HEK293T (cell line): ENCODE measurements around the gene KLHL29.

Experiments
- LEF1 ChIP-seq: fragments of 450-650 bp; IDR thresholded peaks from 2 replicates; pipeline ENCODE4 v1.6.1; 2017; ENCODE audit warnings: mild to moderate bottlenecking, borderline replicate concordance
- SUZ12 ChIP-seq: fragments of 450-650 bp; IDR thresholded peaks from 2 replicates; pipeline ENCODE4 v1.6.1; 2016; ENCODE audit warnings: mild to moderate bottlenecking

DNA sequence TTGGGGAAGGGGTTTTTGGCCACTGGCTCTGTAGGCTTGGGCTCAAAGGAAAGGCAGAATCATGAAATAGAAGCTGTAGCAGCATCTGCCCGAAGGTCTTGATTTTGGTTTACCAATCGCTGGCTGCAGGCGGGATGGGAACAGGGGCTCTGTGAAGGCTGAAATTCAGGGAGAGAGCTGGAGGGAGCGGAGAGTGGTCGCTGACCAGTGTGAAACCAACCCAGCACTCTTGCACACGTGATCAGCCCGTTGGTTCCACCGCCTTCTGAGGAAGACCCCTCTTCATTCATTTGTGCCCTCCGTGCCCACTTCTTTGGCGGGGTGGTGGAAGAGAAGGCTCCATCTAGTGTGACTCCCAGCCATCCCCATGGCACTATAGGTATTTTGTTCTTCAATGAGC lies 82.6 kb downstream of the KLHL29 start:
- TF ChIP-seq SUZ12 (no peak), LEF1 (no peak)
